ENCODE measurements around the gene ARFGEF3. TPM values are rescaled to one million over a fixed set of nuclear protein-coding genes. Genes with fewer than 3 reads are reported as not detected.

ARFGEF3 gene
- total RNA-seq, 1 donor from 2014 or later: 3.8 TPM

GRCh38 chr6:138241381-138241780 lies 79.6 kb downstream of the ARFGEF3 start:
- Histone ChIP-seq H3K4me3 (no peak overlapping the region), H2AFZ (replicated peaks) (no peak overlapping the region), H3K36me3 (no peaks in the 10 kb centered on the region), H4K20me1 (ENCODE audit: low read depth) (no peaks in the 10 kb centered on the region), H3F3A (ENCODE audit: low read depth) (no peaks in the 10 kb centered on the region), H3K79me2 (ENCODE audit: low read depth) (no peaks in the 10 kb centered on the region), H3K9me3 (ENCODE audit: low read depth) (no peaks in the 10 kb centered on the region), H3K4me2 (no peak overlapping the region), H3K27me3 (no peaks in the 10 kb centered on the region), H3K27ac (no peak overlapping the region), H3K9ac (no peak overlapping the region), H3K4me1 (no peaks in the 10 kb centered on the region)
- Mint-ChIP-seq H3K4me3 (no peak overlapping the region), H3K27me3 (ENCODE audit: insufficient read depth, low read depth) (no peaks in the 10 kb centered on the region), H3K9me3 (no peaks in the 10 kb centered on the region), H3K4me1 (no peaks in the 10 kb centered on the region), H3K36me3 (no peaks in the 10 kb centered on the region), H3K27ac (no peak overlapping the region)
- DNase-seq (ENCODE audit: low spot score): no peak
- TF ChIP-seq CTCF (IDR thresholded peaks at IDR 0.05) (no peak), EZH2 (IDR thresholded peaks at IDR 0.05) (no peak), EZH2phosphoT487 (IDR thresholded peaks at IDR 0.05) (no peak)

- Mint-ChIP-seq H3K27ac (no peak overlapping the region), H3K9me3 (no peaks in the 10 kb centered on the region), H3K27me3 (ENCODE audit: insufficient read depth, low read depth) (no peaks in the 10 kb centered on the region), H3K36me3 (no peaks in the 10 kb centered on the region), H3K4me3 (no peak overlapping the region), H3K4me1 (no peaks in the 10 kb centered on the region)
- no peaks in the 10 kb centered on the region for H4K20me1 ChIP-seq (ENCODE audit: low read depth)
- no peaks in the 10 kb centered on the region for H3F3A ChIP-seq (ENCODE audit: low read depth)
- no peaks in the 10 kb centered on the region for H3K4me1 ChIP-seq
- no peaks in the 10 kb centered on the region for H3K79me2 ChIP-seq (ENCODE audit: low read depth)
- no peak overlapping the region for H3K9ac ChIP-seq
- H3K27ac ChIP-seq: no peak overlapping the region
- H2AFZ ChIP-seq (replicated peaks): no peak overlapping the region
- H3K27me3 ChIP-seq: no peaks in the 10 kb centered on the region
- no peak for DNase-seq (ENCODE audit: low spot score)
- H3K36me3 ChIP-seq: no peaks in the 10 kb centered on the region
- H3K4me3 ChIP-seq: no peak overlapping the region
- no peak for TF ChIP-seq EZH2phosphoT487 (IDR thresholded peaks at IDR 0.05)
- no peak for TF ChIP-seq CTCF (IDR thresholded peaks at IDR 0.05)
- no peak for TF ChIP-seq EZH2 (IDR thresholded peaks at IDR 0.05)
- H3K9me3 ChIP-seq (ENCODE audit: low read depth): no peaks in the 10 kb centered on the region
- no peak overlapping the region for H3K4me2 ChIP-seq
Measured at GRCh38 chr6:138241934-138242333, 80.2 kb downstream of the ARFGEF3 start.

- DNase-seq (ENCODE audit: low spot score): no peak
- Histone ChIP-seq H2AFZ (replicated peaks) (no peak overlapping the region), H3F3A (ENCODE audit: low read depth) (no peaks in the 10 kb centered on the region), H3K4me3 (no peak overlapping the region), H3K9ac (no peak overlapping the region), H3K27ac (no peak overlapping the region), H3K79me2 (ENCODE audit: low read depth) (no peaks in the 10 kb centered on the region), H3K9me3 (ENCODE audit: low read depth) (no peaks in the 10 kb centered on the region), H3K4me2 (no peak overlapping the region), H3K36me3 (no peaks in the 10 kb centered on the region), H3K4me1 (no peaks in the 10 kb centered on the region), H4K20me1 (ENCODE audit: low read depth) (no peaks in the 10 kb centered on the region), H3K27me3 (no peaks in the 10 kb centered on the region)
- TF ChIP-seq EZH2 (IDR thresholded peaks at IDR 0.05): no peak
- TF ChIP-seq CTCF (IDR thresholded peaks at IDR 0.05): no peak
- no peak for TF ChIP-seq EZH2phosphoT487 (IDR thresholded peaks at IDR 0.05)
- H3K9me3 Mint-ChIP-seq: no peaks in the 10 kb centered on the region
- H3K27ac Mint-ChIP-seq: no peak overlapping the region
- H3K36me3 Mint-ChIP-seq: no peaks in the 10 kb centered on the region
- H3K27me3 Mint-ChIP-seq (ENCODE audit: insufficient read depth, low read depth): no peaks in the 10 kb centered on the region
- no peak overlapping the region for H3K4me3 Mint-ChIP-seq
- H3K4me1 Mint-ChIP-seq: no peaks in the 10 kb centered on the region
Measured at GRCh38 chr6:138242987-138243592, 81.4 kb downstream of the ARFGEF3 start.
